Epithelial cell of proximal tubule (primary cell): ENCODE results near the gene SRP68. TPM values are rescaled to one million over a fixed set of nuclear protein-coding genes. Genes with fewer than 3 reads are reported as not detected.
"Not testable (repeated sequence)": the region's sequence is repeated elsewhere in the genome, so short reads cannot be mapped to it uniquely, and the experiment has no call there.

Source experiments
- DNase-seq: peaks from one replicate; pipeline ENCODE4 v3.0.0-alpha.2; 2011; ENCODE audit warnings: low read depth
- H3K4me3 ChIP-seq: 2 replicates; pipeline ENCODE4 v1.5.1; 2011; ENCODE audit warnings: low read depth, mild to moderate bottlenecking, low read length
- CTCF ChIP-seq: conservative IDR thresholded peaks from 2 replicates; pipeline ENCODE4 v1.5.1; 2012; ENCODE audit warnings: low read depth, mild to moderate bottlenecking, low read length
- total RNA-seq: library from RNA; depleted of rRNA; stranded (reverse); fragments of >200 nt; gene quantifications from 2 replicates; pipeline ENCODE4 v1.2.3, GENCODE V29; 2015

The SRP68 gene
- total RNA-seq, 1 donor from 2014 or later, result 15.3 TPM

- no peak for DNase-seq
- no peak overlapping the region for H3K4me3 ChIP-seq
- TF ChIP-seq CTCF, result no peak
Measured at GRCh38 chr17:76075364-76076145, 3.2 kb upstream of the SRP68 start.

- DNase-seq, result no peak
- H3K4me3 ChIP-seq, result no peak within 1 kb of the TSS
Measured at GRCh38 chr17:76074390-76075363, 2.4 kb upstream of the SRP68 start, which contains the start of gene GALR2. GALR2 (plus strand) TSS chr17:76074781; CDS start chr17:76074884, 103 bp downstream.

GRCh38 chr17:76071531-76072147, 678 bp downstream of the SRP68 start:
- no peak for TF ChIP-seq CTCF
- H3K4me3 ChIP-seq, result peak overlapping the region; percentile 97
- DNase-seq, result no peak

More at GRCh38 chr17:76074390-76075363, 2.4 kb upstream of the SRP68 start, which contains the start of gene GALR2:
- no peak for TF ChIP-seq CTCF

- H3K4me3 ChIP-seq, result no peak overlapping the region
- TF ChIP-seq CTCF, result no peak
- DNase-seq, result no peak
Measured at GRCh38 chr17:76065775-76066174, 6.5 kb downstream of the SRP68 start.

- no peak for TF ChIP-seq CTCF
- no peak overlapping the region for H3K4me3 ChIP-seq
- no peak for DNase-seq
Measured at GRCh38 chr17:76063875-76064546, 8.3 kb downstream of the SRP68 start.

GRCh38 chr17:76058264-76058663, 14.1 kb downstream of the SRP68 start:
- DNase-seq, H3K4me3 ChIP-seq: not testable (repeated sequence)

- DNase-seq, result no peak
- H3K4me3 ChIP-seq, result no peak overlapping the region
- peak; percentile 16 for TF ChIP-seq CTCF
Measured at GRCh38 chr17:76056882-76057281, 15.4 kb downstream of the SRP68 start.
